ENCODE data around the gene ADCY10.

DNA sequence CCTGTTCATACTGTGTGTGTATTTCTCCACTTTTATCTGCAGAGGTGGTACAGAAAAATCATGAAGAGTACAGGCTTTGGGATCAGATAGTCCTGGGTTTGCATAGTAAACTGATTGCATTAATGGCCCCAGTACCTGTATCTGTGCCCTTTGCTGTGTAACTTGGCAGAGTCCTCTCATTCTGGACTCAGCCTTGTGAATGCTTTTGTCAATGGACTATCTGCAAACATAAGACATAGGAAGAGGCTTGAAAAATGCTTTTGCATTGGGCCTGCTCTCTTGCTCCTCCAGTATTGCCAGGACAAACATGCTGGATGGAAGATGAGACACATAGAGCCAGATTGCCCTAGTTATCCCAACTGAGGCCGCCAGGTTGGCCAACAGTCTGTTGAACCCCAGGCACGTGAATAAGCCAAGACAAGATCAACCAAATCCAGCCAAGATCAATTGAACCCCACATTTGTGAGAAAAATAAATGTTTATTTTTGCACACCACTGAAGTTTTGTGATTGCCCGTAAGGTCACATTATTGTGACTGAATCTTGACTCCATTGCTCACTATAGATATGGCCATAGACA, 37.2 kb downstream of the ADCY10 start:
- TF ChIP-seq RFX5 (IDR thresholded peaks at IDR 0.05; ENCODE audit: borderline replicate concordance, low read depth, low read length) (no peak), MAX (IDR thresholded peaks at IDR 0.05) (no peak), CTCF (IDR thresholded peaks at IDR 0.05; ENCODE audit: control extremely low read depth in 1 of 3, insufficient read depth in 1 of 3, low read depth in 1 of 3, low read length in 3 of 3) (no peak), YY1 (IDR thresholded peaks at IDR 0.05; ENCODE audit: low read depth, low read length) (no peak), CHD2 (IDR thresholded peaks at IDR 0.05; ENCODE audit: low read length) (no peak), RAD21 (IDR thresholded peaks at IDR 0.05 in 1 of 2, conservative IDR thresholded peaks at IDR 0.05 in 1 of 2; ENCODE audit: low read depth in 2 of 2, low read length in 2 of 2) (no peak), SRF (IDR thresholded peaks at IDR 0.05; ENCODE audit: low read depth, low read length) (no peak), EGR1 (IDR thresholded peaks at IDR 0.05; ENCODE audit: borderline replicate concordance, low read depth, low read length) (no peak), SIN3A (conservative IDR thresholded peaks at IDR 0.05 in 1 of 2, IDR thresholded peaks at IDR 0.05 in 1 of 2; ENCODE audit: low read depth in 1 of 2, low read length in 2 of 2) (no peak), POLR2A (IDR thresholded peaks at IDR 0.05; ENCODE audit: control extremely low read depth in 1 of 2, low read depth in 2 of 2, low read length in 2 of 2) (no peak)
